ENCODE results near the gene ZBTB16. TPM values are rescaled to one million over a fixed set of nuclear protein-coding genes. Genes with fewer than 3 reads are reported as not detected.
A peak's percentile ranks its signal among the peaks of the same experiment; 100 is the strongest.

Gene ZBTB16
- total and polyA plus RNA-seq, 7 donors: 9.9 to 197 (median 99.5) TPM

- peak; percentile 98 for DNase-seq
- Histone ChIP-seq H3K36me3 (no peaks in the 10 kb centered on the region), H3K9me3 (no peaks in the 10 kb centered on the region), H3K4me3 (peak overlapping the region; percentile 34 to 44 (median 36)), H3K4me1 (peaks cover 0 to 96% (median 94%) of the 10 kb centered on the region in 4 donors), H3K27ac (peak overlapping the region; percentile 94 to 99 (median 97)), H3K27me3 (no peaks in the 10 kb centered on the region)
- intact Hi-C loops (cut with DNase I): loop anchor here (1.0 to 2.0 kb wide), 4 partner anchors 15 to 129 kb away; no protein-coding TSS in a partner anchor
- peak; percentile 37 to 66 for TF ChIP-seq POLR2A (IDR thresholded peaks at IDR 0.05)
- no peak for TF ChIP-seq CTCF (IDR thresholded peaks at IDR 0.05)
- peak; percentile 99 for TF ChIP-seq POLR2AphosphoS5 (IDR thresholded peaks at IDR 0.05)
- TF ChIP-seq EP300 (IDR thresholded peaks at IDR 0.05): peak; percentile 100
- 1 to 14% methylated on average over 5 of the region's 5 CpGs for WGBS, 2 donors
Observed at GRCh38 chr11:114179234-114179941, 119.9 kb downstream of the ZBTB16 start.

- peaks cover 0 to 96% (median 92%) of the 10 kb centered on the region in 4 donors for H3K4me1 ChIP-seq
- H3K4me3 ChIP-seq: peak overlapping the region; percentile 34 to 44 (median 36)
- DNase-seq: no peak
- H3K9me3 ChIP-seq: no peaks in the 10 kb centered on the region
- no peaks in the 10 kb centered on the region for H3K27me3 ChIP-seq
- TF ChIP-seq POLR2A (IDR thresholded peaks at IDR 0.05) (no peak), CTCF (IDR thresholded peaks at IDR 0.05) (peak in 2 of 4 experiments; percentile 27 to 50), POLR2AphosphoS5 (IDR thresholded peaks at IDR 0.05) (no peak), EP300 (IDR thresholded peaks at IDR 0.05) (no peak)
- intact Hi-C loops (cut with DNase I): loop anchor here (5.0 kb wide), 1 partner anchor 77 kb away; no protein-coding TSS in a partner anchor
- WGBS, 2 donors: 47 to 76% methylated on average over 7 of the region's 7 CpGs
- peak overlapping the region; percentile 94 to 99 (median 97) for H3K27ac ChIP-seq
- H3K36me3 ChIP-seq: no peaks in the 10 kb centered on the region
Observed at GRCh38 chr11:114180301-114181055, 121.0 kb downstream of the ZBTB16 start.

GRCh38 chr11:114181195-114181594 lies 121.7 kb downstream of the ZBTB16 start:
- peaks cover 0 to 4% (median 0%) of the 10 kb centered on the region in 4 donors for H3K36me3 ChIP-seq
- H3K27ac ChIP-seq: peak overlapping the region; percentile 94 to 99 (median 97)
- H3K4me1 ChIP-seq: peaks cover 0 to 93% (median 90%) of the 10 kb centered on the region in 4 donors
- peak overlapping the region in 1 of 4 donors; percentile 34 for H3K4me3 ChIP-seq
- intact Hi-C loops (cut with DNase I): loop anchor here (5.0 kb wide), 1 partner anchor 76 kb away; no protein-coding TSS in a partner anchor
- TF ChIP-seq CTCF (IDR thresholded peaks at IDR 0.05) (no peak), POLR2AphosphoS5 (IDR thresholded peaks at IDR 0.05) (no peak), POLR2A (IDR thresholded peaks at IDR 0.05) (no peak)
- no peaks in the 10 kb centered on the region for H3K9me3 ChIP-seq
- no peaks in the 10 kb centered on the region for H3K27me3 ChIP-seq
- DNase-seq: no peak
- 91 to 96% methylated on average over 3 of the region's 3 CpGs for WGBS, 2 donors

GRCh38 chr11:114181752-114182151 lies 122.2 kb downstream of the ZBTB16 start:
- TF ChIP-seq POLR2A (IDR thresholded peaks at IDR 0.05) (no peak), POLR2AphosphoS5 (IDR thresholded peaks at IDR 0.05) (peak in 1 of 4 donors; percentile 8), CTCF (IDR thresholded peaks at IDR 0.05) (no peak)
- H3K4me3 ChIP-seq: no peak overlapping the region
- H3K36me3 ChIP-seq: peaks cover 0 to 10% (median 2%) of the 10 kb centered on the region in 4 donors
- no peaks in the 10 kb centered on the region for H3K27me3 ChIP-seq
- peak overlapping the region; percentile 94 to 99 (median 97) for H3K27ac ChIP-seq
- H3K4me1 ChIP-seq: peaks cover 0 to 89% (median 85%) of the 10 kb centered on the region in 4 donors
- DNase-seq: no peak
- H3K9me3 ChIP-seq: no peaks in the 10 kb centered on the region
- WGBS, 2 donors: 93 to 96% methylated on average over 8 of the region's 8 CpGs
- intact Hi-C loops (cut with DNase I): loop anchor here (5.0 kb wide), 1 partner anchor 76 kb away; no protein-coding TSS in a partner anchor

Data from sigmoid colon (tissue), 7 donors.